ENCODE measurements around the gene BNIP3. TPM values are rescaled to one million over a fixed set of nuclear protein-coding genes. Genes with fewer than 3 reads are reported as not detected.

The BNIP3 gene
- total and polyA plus RNA-seq, 4 donors: 36.8 to 151 (median 114) TPM

- no peak overlapping the region for H3K4me3 ChIP-seq (ENCODE audit: low read depth in 1 of 3, low read length in 3 of 3)
- 99% methylated on average over 10 of the region's 10 CpGs for WGBS
- H3K4me1 ChIP-seq (ENCODE audit: control insufficient read depth in 4 of 4, insufficient read depth in 4 of 4, low read length in 3 of 4): no peaks in the 10 kb centered on the region
- DNase-seq (ENCODE audit: low spot score): no peak
- H3K27ac ChIP-seq (ENCODE audit: low read depth in 1 of 2, low read length in 2 of 2): no peak overlapping the region
- peaks cover 7 to 49% (median 29%) of the 10 kb centered on the region in 4 donors for H3K36me3 ChIP-seq (ENCODE audit: control insufficient read depth in 4 of 4, insufficient read depth in 3 of 4, low read depth in 1 of 4, low read length in 3 of 4)
- TF ChIP-seq NR2F2 (IDR thresholded peaks at IDR 0.05): no peak
- TF ChIP-seq, protein P1, sequence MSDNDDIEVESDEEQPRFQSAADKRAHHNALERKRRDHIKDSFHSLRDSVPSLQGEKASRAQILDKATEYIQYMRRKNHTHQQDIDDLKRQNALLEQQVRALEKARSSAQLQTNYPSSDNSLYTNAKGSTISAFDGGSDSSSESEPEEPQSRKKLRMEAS (IDR thresholded peaks at IDR 0.05): no peak
- no peak for TF ChIP-seq GABPA (IDR thresholded peaks at IDR 0.05 in 1 of 2, conservative IDR thresholded peaks at IDR 0.05 in 1 of 2)
- TF ChIP-seq REST (IDR thresholded peaks at IDR 0.05): no peak
- TF ChIP-seq JUND (IDR thresholded peaks at IDR 0.05): no peak
- TF ChIP-seq HNF4A (conservative IDR thresholded peaks at IDR 0.05): no peak
- no peak for TF ChIP-seq EGR1 (IDR thresholded peaks at IDR 0.05; ENCODE audit: low read depth in 2 of 2)
- no peak for TF ChIP-seq SP1 (IDR thresholded peaks at IDR 0.05)
- TF ChIP-seq, protein P2, sequence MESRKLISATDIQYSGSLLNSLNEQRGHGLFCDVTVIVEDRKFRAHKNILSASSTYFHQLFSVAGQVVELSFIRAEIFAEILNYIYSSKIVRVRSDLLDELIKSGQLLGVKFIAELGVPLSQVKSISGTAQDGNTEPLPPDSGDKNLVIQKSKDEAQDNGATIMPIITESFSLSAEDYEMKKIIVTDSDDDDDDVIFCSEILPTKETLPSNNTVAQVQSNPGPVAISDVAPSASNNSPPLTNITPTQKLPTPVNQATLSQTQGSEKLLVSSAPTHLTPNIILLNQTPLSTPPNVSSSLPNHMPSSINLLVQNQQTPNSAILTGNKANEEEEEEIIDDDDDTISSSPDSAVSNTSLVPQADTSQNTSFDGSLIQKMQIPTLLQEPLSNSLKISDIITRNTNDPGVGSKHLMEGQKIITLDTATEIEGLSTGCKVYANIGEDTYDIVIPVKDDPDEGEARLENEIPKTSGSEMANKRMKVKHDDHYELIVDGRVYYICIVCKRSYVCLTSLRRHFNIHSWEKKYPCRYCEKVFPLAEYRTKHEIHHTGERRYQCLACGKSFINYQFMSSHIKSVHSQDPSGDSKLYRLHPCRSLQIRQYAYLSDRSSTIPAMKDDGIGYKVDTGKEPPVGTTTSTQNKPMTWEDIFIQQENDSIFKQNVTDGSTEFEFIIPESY (IDR thresholded peaks at IDR 0.05): no peak
- TF ChIP-seq RAD21 (IDR thresholded peaks at IDR 0.05): no peak
- H3K9ac ChIP-seq (ENCODE audit: low read depth in 1 of 2, low read length in 2 of 2): no peak overlapping the region
- H3K9me3 ChIP-seq (ENCODE audit: control insufficient read depth in 4 of 4, low read length in 3 of 4): no peaks in the 10 kb centered on the region
- H3K27me3 ChIP-seq (ENCODE audit: control insufficient read depth in 4 of 4, insufficient read depth in 4 of 4, low read length in 3 of 4): no peaks in the 10 kb centered on the region
Measured at GRCh38 chr10:131938681-131939080, 43.0 kb downstream of the BNIP3 start.

GRCh38 chr10:131937836-131938235 is 43.9 kb downstream of the BNIP3 start:
- WGBS: 93% methylated on average over 20 of the region's 20 CpGs
- H3K4me3 ChIP-seq (ENCODE audit: low read depth in 1 of 3, low read length in 3 of 3): no peak overlapping the region
- peaks cover 7 to 49% (median 29%) of the 10 kb centered on the region in 4 donors for H3K36me3 ChIP-seq (ENCODE audit: control insufficient read depth in 4 of 4, insufficient read depth in 3 of 4, low read depth in 1 of 4, low read length in 3 of 4)
- H3K4me1 ChIP-seq (ENCODE audit: control insufficient read depth in 4 of 4, insufficient read depth in 4 of 4, low read length in 3 of 4): no peaks in the 10 kb centered on the region
- TF ChIP-seq, protein P3, sequence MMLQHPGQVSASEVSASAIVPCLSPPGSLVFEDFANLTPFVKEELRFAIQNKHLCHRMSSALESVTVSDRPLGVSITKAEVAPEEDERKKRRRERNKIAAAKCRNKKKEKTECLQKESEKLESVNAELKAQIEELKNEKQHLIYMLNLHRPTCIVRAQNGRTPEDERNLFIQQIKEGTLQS (IDR thresholded peaks at IDR 0.05): no peak
- TF ChIP-seq, protein P2 (IDR thresholded peaks at IDR 0.05): no peak
- TF ChIP-seq GABPA (IDR thresholded peaks at IDR 0.05 in 1 of 2, conservative IDR thresholded peaks at IDR 0.05 in 1 of 2) (no peak), JUND (IDR thresholded peaks at IDR 0.05) (no peak), FOXA2 (IDR thresholded peaks at IDR 0.05) (no peak), HNF4A (conservative IDR thresholded peaks at IDR 0.05) (no peak), YY1 (IDR thresholded peaks at IDR 0.05) (no peak), TAF1 (conservative IDR thresholded peaks at IDR 0.05) (no peak), EGR1 (IDR thresholded peaks at IDR 0.05; ENCODE audit: low read depth in 2 of 2) (no peak), NR2F2 (IDR thresholded peaks at IDR 0.05) (no peak), FOXA1 (IDR thresholded peaks at IDR 0.05) (no peak), REST (IDR thresholded peaks at IDR 0.05) (no peak)
- H3K9ac ChIP-seq (ENCODE audit: low read depth in 1 of 2, low read length in 2 of 2): no peak overlapping the region
- no peaks in the 10 kb centered on the region for H3K27me3 ChIP-seq (ENCODE audit: control insufficient read depth in 4 of 4, insufficient read depth in 4 of 4, low read length in 3 of 4)
- H3K27ac ChIP-seq (ENCODE audit: low read depth in 1 of 2, low read length in 2 of 2): no peak overlapping the region
- no peak for DNase-seq (ENCODE audit: low spot score)
- no peaks in the 10 kb centered on the region for H3K9me3 ChIP-seq (ENCODE audit: control insufficient read depth in 4 of 4, low read length in 3 of 4)

Data from liver (tissue), 9 donors.